HepG2 (cell line): ENCODE data around the gene EIF5. TPM values are rescaled to one million over a fixed set of nuclear protein-coding genes. Genes with fewer than 3 reads are reported as not detected.

Source experiments
- ATF1 ChIP-seq: IDR thresholded peaks from 2 replicates; pipeline ENCODE4 v1.6.1; 2016; ENCODE audit warnings: mild to moderate bottlenecking, control low read depth
- CBX5 ChIP-seq: sonication (generic); formaldehyde crosslinking; IDR thresholded peaks from 2 replicates; pipeline ENCODE4 v1.4.0; 2020; ENCODE audit warnings: missing genetic modification reagents, borderline replicate concordance
- KAT8 ChIP-seq: IDR thresholded peaks from 2 replicates; pipeline ENCODE4 v1.6.1; 2016; ENCODE audit warnings: missing genetic modification reagents, missing compliant biosample characterization
- MXI1 ChIP-seq: IDR thresholded peaks from 3 replicates; pipeline ENCODE4 v1.6.1; 2012; ENCODE audit warnings: low read depth, low read length, inconsistent platforms, borderline replicate concordance
- NFATC3 ChIP-seq: sonication (generic); formaldehyde crosslinking; IDR thresholded peaks from 2 replicates; pipeline ENCODE4 v1.5.1; 2020; ENCODE audit warnings: mild to moderate bottlenecking, missing genetic modification reagents
- NRL ChIP-seq: sonication (generic); formaldehyde crosslinking; IDR thresholded peaks from 2 replicates; pipeline ENCODE4 v1.5.0; 2020; ENCODE audit warnings: missing genetic modification reagents, mild to moderate bottlenecking, moderate library complexity, borderline replicate concordance
- RBM22 ChIP-seq: fragments of 200-400 bp; formaldehyde crosslinking; optimal IDR thresholded peaks from 2 replicates; pipeline ENCODE3; 2017; ENCODE audit warnings: mild to moderate bottlenecking, low read length, moderate library complexity
- polyA plus RNA-seq, 8 experiments: library from polyadenylated mRNA; depleted of rRNA in 3 of 8; stranded (reverse) in 7 of 8; unstranded in 1 of 8; fragments of >200 nt; fragmentation: Illumina TruSeq in 4 of 8; extraction: Trizol in 4 of 8; gene quantifications; 2 replicates each; pipeline versions ENCODE4 v1.2.1 to v1.2.3, GENCODE V29; 2011 to 2016; ENCODE audit warnings: low read depth in 4 of 8, missing spikeins in 1 of 8, mixed read lengths in 1 of 8; ENCODE audit not compliant: insufficient read depth in 1 of 8
- total RNA-seq, 5 experiments: library from RNA; depleted of rRNA; stranded (reverse); fragments of >200 nt; fragmentation: Illumina TruSeq; extraction: Trizol; gene quantifications; 2 replicates each; pipeline ENCODE4 v1.2.3, GENCODE V29; 2016; ENCODE audit warnings: low read depth in 1 of 5
- TF ChIP-seq, protein P1 (sequence below): sonication (generic); formaldehyde crosslinking; IDR thresholded peaks from 2 replicates; pipeline ENCODE4 v1.4.0; 2020; ENCODE audit warnings: missing genetic modification reagents, borderline replicate concordance
- TF ChIP-seq, protein P2 (sequence below): IDR thresholded peaks from 2 replicates; pipeline ENCODE4 v1.6.1; 2012; ENCODE audit warnings: inconsistent platforms
- TF ChIP-seq, protein P3 (sequence below): sonication (generic); formaldehyde crosslinking; IDR thresholded peaks from 2 replicates; pipeline ENCODE4 v1.5.1; 2020; ENCODE audit warnings: mild to moderate bottlenecking, missing genetic modification reagents, moderate library complexity
- TF ChIP-seq, protein P4 (sequence below), 2 experiments: sonication (generic) in 1 of 2; formaldehyde crosslinking in 1 of 2; IDR thresholded peaks; 2 replicates each; pipeline versions ENCODE4 v1.4.0 to v1.6.1; 2016 to 2020; ENCODE audit warnings: borderline replicate concordance in 1 of 2, low read depth in 1 of 2, mild to moderate bottlenecking in 1 of 2, missing genetic modification reagents in 1 of 2
- TF ChIP-seq, protein P5 (sequence below): sonication (generic); formaldehyde crosslinking; IDR thresholded peaks from 2 replicates; pipeline ENCODE4 v1.8.0; 2022; ENCODE audit warnings: mild to moderate bottlenecking, missing genetic modification reagents; ENCODE audit not compliant: insufficient replicate concordance

EIF5 gene
- total and polyA plus RNA-seq, 2 of the 13 experiments (the other 11 are each of a cell fraction or from before 2014, with no cell fraction given): 189 to 281 TPM

DNA sequence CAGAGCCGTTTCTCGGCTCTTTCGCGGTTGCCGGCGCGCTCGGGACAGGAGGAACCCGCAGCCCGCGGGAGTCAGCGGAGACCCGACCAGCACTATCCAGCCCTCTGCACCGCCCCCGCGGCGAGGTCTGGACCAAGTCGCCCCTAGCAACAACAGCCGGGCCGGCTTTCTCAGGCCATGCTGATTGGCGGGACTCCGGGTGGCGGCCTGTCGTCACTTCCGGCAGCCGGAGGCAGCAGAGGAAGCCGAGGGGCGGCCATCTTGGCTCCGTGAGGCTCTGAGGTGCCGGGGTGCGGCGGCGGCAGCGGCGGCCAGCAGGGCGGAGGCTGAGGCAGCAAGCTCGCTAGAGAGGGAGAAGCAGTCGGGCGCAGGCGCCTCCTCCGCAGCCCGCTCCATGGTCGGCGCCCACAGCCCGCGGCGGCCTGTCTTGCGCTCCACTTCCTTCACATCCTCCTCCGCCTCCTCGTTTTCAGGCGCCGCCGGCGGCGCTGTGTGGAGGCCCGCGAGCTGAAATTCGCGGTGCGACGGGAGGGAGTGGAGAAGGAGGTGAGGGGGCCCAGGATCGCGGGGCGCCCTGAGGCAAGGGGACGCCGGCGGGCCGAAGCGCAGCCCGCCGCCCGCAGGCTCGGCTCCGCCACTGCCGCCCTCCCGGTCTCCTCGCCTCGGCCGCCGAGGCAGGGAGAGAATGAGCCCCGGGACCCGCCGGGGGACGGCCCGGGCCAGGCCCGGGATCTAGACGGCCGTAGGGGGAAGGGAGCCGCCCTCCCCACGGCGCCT, 51.3 kb downstream of the EIF5 start, which contains the start of gene MARK3 (continued):
- TF ChIP-seq NFATC3 (peak; percentile 36; the same call in 1 of the 2 replicates), MXI1 (peak; percentile 83; the same call in 1 of the 3 replicates), RBM22 (peak; percentile 36), KAT8 (CRISPR knock-in tag) (peak; percentile 85), CBX5 (CRISPR knock-in tag) (no peak), ATF1 (CRISPR knock-in tag) (peak; percentile 75), NRL (CRISPR knock-in tag) (0 out of 2 replicates have a peak, but pooled peaks have one; percentile 52)
- TF ChIP-seq, protein P1, sequence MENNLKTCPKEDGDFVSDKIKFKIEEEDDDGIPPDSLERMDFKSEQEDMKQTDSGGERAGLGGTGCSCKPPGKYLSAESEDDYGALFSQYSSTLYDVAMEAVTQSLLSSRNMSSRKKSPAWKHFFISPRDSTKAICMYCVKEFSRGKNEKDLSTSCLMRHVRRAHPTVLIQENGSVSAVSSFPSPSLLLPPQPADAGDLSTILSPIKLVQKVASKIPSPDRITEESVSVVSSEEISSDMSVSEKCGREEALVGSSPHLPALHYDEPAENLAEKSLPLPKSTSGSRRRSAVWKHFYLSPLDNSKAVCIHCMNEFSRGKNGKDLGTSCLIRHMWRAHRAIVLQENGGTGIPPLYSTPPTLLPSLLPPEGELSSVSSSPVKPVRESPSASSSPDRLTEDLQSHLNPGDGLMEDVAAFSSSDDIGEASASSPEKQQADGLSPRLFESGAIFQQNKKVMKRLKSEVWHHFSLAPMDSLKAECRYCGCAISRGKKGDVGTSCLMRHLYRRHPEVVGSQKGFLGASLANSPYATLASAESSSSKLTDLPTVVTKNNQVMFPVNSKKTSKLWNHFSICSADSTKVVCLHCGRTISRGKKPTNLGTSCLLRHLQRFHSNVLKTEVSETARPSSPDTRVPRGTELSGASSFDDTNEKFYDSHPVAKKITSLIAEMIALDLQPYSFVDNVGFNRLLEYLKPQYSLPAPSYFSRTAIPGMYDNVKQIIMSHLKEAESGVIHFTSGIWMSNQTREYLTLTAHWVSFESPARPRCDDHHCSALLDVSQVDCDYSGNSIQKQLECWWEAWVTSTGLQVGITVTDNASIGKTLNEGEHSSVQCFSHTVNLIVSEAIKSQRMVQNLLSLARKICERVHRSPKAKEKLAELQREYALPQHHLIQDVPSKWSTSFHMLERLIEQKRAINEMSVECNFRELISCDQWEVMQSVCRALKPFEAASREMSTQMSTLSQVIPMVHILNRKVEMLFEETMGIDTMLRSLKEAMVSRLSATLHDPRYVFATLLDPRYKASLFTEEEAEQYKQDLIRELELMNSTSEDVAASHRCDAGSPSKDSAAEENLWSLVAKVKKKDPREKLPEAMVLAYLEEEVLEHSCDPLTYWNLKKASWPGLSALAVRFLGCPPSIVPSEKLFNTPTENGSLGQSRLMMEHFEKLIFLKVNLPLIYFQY (CRISPR knock-in tag): no peak
- TF ChIP-seq, protein P2, sequence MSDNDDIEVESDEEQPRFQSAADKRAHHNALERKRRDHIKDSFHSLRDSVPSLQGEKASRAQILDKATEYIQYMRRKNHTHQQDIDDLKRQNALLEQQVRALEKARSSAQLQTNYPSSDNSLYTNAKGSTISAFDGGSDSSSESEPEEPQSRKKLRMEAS: peak; percentile 51
- TF ChIP-seq, protein P3, sequence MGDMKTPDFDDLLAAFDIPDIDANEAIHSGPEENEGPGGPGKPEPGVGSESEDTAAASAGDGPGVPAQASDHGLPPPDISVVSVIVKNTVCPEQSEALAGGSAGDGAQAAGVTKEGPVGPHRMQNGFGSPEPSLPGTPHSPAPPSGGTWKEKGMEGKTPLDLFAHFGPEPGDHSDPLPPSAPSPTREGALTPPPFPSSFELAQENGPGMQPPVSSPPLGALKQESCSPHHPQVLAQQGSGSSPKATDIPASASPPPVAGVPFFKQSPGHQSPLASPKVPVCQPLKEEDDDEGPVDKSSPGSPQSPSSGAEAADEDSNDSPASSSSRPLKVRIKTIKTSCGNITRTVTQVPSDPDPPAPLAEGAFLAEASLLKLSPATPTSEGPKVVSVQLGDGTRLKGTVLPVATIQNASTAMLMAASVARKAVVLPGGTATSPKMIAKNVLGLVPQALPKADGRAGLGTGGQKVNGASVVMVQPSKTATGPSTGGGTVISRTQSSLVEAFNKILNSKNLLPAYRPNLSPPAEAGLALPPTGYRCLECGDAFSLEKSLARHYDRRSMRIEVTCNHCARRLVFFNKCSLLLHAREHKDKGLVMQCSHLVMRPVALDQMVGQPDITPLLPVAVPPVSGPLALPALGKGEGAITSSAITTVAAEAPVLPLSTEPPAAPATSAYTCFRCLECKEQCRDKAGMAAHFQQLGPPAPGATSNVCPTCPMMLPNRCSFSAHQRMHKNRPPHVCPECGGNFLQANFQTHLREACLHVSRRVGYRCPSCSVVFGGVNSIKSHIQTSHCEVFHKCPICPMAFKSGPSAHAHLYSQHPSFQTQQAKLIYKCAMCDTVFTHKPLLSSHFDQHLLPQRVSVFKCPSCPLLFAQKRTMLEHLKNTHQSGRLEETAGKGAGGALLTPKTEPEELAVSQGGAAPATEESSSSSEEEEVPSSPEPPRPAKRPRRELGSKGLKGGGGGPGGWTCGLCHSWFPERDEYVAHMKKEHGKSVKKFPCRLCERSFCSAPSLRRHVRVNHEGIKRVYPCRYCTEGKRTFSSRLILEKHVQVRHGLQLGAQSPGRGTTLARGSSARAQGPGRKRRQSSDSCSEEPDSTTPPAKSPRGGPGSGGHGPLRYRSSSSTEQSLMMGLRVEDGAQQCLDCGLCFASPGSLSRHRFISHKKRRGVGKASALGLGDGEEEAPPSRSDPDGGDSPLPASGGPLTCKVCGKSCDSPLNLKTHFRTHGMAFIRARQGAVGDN (CRISPR knock-in tag): peak; percentile 84
- TF ChIP-seq, protein P4, sequence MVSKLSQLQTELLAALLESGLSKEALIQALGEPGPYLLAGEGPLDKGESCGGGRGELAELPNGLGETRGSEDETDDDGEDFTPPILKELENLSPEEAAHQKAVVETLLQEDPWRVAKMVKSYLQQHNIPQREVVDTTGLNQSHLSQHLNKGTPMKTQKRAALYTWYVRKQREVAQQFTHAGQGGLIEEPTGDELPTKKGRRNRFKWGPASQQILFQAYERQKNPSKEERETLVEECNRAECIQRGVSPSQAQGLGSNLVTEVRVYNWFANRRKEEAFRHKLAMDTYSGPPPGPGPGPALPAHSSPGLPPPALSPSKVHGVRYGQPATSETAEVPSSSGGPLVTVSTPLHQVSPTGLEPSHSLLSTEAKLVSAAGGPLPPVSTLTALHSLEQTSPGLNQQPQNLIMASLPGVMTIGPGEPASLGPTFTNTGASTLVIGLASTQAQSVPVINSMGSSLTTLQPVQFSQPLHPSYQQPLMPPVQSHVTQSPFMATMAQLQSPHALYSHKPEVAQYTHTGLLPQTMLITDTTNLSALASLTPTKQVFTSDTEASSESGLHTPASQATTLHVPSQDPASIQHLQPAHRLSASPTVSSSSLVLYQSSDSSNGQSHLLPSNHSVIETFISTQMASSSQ (IDR thresholded peaks at IDR 0.05; ENCODE audit: low read depth): no peak
- TF ChIP-seq, protein P4 (CRISPR knock-in tag; IDR thresholded peaks at IDR 0.05; ENCODE audit: borderline replicate concordance): 0 out of 2 replicates have a peak, but pooled peaks have one; percentile 43
- TF ChIP-seq, protein P5, sequence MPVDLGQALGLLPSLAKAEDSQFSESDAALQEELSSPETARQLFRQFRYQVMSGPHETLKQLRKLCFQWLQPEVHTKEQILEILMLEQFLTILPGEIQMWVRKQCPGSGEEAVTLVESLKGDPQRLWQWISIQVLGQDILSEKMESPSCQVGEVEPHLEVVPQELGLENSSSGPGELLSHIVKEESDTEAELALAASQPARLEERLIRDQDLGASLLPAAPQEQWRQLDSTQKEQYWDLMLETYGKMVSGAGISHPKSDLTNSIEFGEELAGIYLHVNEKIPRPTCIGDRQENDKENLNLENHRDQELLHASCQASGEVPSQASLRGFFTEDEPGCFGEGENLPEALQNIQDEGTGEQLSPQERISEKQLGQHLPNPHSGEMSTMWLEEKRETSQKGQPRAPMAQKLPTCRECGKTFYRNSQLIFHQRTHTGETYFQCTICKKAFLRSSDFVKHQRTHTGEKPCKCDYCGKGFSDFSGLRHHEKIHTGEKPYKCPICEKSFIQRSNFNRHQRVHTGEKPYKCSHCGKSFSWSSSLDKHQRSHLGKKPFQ (CRISPR knock-in tag): peak; percentile 42
